ENCODE results near the gene SEMA5B.

SEMA5B gene

DNA sequence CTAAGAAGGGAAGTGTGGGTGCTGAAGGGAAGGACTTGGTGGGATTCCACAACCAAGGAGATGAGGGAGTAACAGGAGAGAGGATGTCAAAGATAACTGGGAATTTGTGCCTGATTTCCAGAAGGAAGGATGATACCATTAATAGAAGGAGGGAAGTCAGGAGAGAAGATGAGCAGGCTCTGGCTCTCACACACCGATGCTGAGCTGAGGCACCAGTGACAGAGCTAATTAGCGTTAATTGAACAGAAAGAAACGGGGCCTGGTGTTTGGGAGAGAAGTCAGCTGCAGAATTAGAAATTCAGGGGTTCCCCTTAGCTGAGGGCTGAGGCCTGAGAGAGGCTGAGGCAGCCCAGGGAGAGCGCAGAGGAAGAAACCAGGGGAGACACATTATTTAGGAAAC is 27.4 kb upstream of the SEMA5B start (continued):
- TF ChIP-seq, protein P1, sequence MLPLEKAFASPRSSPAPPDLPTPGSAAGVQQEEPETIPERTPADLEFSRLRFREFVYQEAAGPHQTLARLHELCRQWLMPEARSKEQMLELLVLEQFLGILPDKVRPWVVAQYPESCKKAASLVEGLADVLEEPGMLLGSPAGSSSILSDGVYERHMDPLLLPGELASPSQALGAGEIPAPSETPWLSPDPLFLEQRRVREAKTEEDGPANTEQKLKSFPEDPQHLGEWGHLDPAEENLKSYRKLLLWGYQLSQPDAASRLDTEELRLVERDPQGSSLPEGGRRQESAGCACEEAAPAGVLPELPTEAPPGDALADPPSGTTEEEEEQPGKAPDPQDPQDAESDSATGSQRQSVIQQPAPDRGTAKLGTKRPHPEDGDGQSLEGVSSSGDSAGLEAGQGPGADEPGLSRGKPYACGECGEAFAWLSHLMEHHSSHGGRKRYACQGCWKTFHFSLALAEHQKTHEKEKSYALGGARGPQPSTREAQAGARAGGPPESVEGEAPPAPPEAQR (tag by site-specific recombination; IDR thresholded peaks at IDR 0.05), result no peak
- TF ChIP-seq ZNF155 (tag by site-specific recombination; IDR thresholded peaks at IDR 0.05), result no peak
- TF ChIP-seq, protein P2, sequence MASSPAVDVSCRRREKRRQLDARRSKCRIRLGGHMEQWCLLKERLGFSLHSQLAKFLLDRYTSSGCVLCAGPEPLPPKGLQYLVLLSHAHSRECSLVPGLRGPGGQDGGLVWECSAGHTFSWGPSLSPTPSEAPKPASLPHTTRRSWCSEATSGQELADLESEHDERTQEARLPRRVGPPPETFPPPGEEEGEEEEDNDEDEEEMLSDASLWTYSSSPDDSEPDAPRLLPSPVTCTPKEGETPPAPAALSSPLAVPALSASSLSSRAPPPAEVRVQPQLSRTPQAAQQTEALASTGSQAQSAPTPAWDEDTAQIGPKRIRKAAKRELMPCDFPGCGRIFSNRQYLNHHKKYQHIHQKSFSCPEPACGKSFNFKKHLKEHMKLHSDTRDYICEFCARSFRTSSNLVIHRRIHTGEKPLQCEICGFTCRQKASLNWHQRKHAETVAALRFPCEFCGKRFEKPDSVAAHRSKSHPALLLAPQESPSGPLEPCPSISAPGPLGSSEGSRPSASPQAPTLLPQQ (tag by site-specific recombination; IDR thresholded peaks at IDR 0.05), result no peak
- TF ChIP-seq ZNF404 (tag by site-specific recombination; IDR thresholded peaks at IDR 0.05), result no peak
- TF ChIP-seq, protein P3, sequence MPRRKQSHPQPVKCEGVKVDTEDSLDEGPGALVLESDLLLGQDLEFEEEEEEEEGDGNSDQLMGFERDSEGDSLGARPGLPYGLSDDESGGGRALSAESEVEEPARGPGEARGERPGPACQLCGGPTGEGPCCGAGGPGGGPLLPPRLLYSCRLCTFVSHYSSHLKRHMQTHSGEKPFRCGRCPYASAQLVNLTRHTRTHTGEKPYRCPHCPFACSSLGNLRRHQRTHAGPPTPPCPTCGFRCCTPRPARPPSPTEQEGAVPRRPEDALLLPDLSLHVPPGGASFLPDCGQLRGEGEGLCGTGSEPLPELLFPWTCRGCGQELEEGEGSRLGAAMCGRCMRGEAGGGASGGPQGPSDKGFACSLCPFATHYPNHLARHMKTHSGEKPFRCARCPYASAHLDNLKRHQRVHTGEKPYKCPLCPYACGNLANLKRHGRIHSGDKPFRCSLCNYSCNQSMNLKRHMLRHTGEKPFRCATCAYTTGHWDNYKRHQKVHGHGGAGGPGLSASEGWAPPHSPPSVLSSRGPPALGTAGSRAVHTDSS (tag by site-specific recombination; IDR thresholded peaks at IDR 0.05), result no peak
- TF ChIP-seq GLIS1 (tag by site-specific recombination; IDR thresholded peaks at IDR 0.05), result no peak
- no peak for TF ChIP-seq SP3 (tag by site-specific recombination; IDR thresholded peaks at IDR 0.05)
- TF ChIP-seq TCF7L2 (IDR thresholded peaks at IDR 0.05; ENCODE audit: borderline replicate concordance, low read depth, low read length), result no peak

DNA sequence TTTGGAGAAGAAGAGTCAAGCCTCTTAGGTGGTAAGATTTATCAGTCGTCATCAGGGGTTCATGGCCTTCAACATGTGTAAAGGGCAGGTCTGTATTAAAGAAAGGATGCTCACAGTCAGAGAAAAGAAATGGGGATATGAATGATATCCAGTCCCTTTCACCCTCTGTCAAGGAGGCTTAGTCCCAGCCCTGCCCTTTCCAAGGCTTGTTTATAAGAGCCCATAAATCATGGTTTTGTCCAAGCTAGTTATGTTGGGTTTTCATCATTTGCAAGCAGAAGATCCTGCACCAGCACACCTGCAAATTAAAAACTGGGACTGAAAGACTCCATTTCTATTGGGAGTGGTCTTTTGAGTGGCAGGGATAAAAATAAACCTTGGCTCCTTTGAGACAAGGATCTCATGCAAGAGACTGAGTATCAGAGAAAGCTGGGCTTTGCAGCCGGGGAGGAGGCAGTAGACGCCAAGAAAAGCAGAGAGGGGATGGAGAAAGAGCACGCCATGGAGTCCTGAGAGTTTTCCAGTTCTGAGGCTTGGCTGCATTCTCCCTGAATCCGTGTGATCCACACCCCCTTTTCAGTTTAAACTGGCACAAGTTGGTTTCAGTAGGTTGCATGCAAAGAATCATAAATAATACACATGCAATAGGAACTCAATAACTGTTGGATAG is 26.7 kb upstream of the SEMA5B start:
- Histone ChIP-seq H3K9me3 (ENCODE audit: control insufficient read depth, insufficient read depth, low read depth, low read length) (no peaks in the 10 kb centered on the region), H3K36me3 (ENCODE audit: control insufficient read depth in 2 of 2, insufficient read depth in 1 of 2, low read length in 2 of 2) (no peaks in the 10 kb centered on the region), H3K27ac (ENCODE audit: extremely low read depth, low read depth, low read length) (no peak overlapping the region), H3K4me1 (ENCODE audit: control insufficient read depth, insufficient read depth, low read length) (no peaks in the 10 kb centered on the region), H3K4me3 (ENCODE audit: low read depth, low read length) (no peak overlapping the region)
- CTCF ChIA-PET, result no interaction called here
- POLR2A ChIA-PET, result no interaction called here
- no peak for TF ChIP-seq KLF1 (tag by site-specific recombination; IDR thresholded peaks at IDR 0.05)
- TF ChIP-seq, protein P4, sequence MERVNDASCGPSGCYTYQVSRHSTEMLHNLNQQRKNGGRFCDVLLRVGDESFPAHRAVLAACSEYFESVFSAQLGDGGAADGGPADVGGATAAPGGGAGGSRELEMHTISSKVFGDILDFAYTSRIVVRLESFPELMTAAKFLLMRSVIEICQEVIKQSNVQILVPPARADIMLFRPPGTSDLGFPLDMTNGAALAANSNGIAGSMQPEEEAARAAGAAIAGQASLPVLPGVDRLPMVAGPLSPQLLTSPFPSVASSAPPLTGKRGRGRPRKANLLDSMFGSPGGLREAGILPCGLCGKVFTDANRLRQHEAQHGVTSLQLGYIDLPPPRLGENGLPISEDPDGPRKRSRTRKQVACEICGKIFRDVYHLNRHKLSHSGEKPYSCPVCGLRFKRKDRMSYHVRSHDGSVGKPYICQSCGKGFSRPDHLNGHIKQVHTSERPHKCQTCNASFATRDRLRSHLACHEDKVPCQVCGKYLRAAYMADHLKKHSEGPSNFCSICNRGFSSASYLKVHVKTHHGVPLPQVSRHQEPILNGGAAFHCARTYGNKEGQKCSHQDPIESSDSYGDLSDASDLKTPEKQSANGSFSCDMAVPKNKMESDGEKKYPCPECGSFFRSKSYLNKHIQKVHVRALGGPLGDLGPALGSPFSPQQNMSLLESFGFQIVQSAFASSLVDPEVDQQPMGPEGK (tag by site-specific recombination; IDR thresholded peaks at IDR 0.05), result no peak
- TF ChIP-seq, protein P2 (tag by site-specific recombination; IDR thresholded peaks at IDR 0.05), result no peak
- TF ChIP-seq ZNF157 (tag by site-specific recombination; IDR thresholded peaks at IDR 0.05), result no peak
- TF ChIP-seq ZNF561 (tag by site-specific recombination; IDR thresholded peaks at IDR 0.05; ENCODE audit: borderline replicate concordance), result no peak
- TF ChIP-seq, protein P5, sequence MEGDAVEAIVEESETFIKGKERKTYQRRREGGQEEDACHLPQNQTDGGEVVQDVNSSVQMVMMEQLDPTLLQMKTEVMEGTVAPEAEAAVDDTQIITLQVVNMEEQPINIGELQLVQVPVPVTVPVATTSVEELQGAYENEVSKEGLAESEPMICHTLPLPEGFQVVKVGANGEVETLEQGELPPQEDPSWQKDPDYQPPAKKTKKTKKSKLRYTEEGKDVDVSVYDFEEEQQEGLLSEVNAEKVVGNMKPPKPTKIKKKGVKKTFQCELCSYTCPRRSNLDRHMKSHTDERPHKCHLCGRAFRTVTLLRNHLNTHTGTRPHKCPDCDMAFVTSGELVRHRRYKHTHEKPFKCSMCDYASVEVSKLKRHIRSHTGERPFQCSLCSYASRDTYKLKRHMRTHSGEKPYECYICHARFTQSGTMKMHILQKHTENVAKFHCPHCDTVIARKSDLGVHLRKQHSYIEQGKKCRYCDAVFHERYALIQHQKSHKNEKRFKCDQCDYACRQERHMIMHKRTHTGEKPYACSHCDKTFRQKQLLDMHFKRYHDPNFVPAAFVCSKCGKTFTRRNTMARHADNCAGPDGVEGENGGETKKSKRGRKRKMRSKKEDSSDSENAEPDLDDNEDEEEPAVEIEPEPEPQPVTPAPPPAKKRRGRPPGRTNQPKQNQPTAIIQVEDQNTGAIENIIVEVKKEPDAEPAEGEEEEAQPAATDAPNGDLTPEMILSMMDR (tag by site-specific recombination; IDR thresholded peaks at IDR 0.05), result no peak
- TF ChIP-seq ZNF660 (tag by site-specific recombination; IDR thresholded peaks at IDR 0.05), result no peak
- TF ChIP-seq ZFP37 (tag by site-specific recombination; IDR thresholded peaks at IDR 0.05), result no peak
- TF ChIP-seq, protein P6, sequence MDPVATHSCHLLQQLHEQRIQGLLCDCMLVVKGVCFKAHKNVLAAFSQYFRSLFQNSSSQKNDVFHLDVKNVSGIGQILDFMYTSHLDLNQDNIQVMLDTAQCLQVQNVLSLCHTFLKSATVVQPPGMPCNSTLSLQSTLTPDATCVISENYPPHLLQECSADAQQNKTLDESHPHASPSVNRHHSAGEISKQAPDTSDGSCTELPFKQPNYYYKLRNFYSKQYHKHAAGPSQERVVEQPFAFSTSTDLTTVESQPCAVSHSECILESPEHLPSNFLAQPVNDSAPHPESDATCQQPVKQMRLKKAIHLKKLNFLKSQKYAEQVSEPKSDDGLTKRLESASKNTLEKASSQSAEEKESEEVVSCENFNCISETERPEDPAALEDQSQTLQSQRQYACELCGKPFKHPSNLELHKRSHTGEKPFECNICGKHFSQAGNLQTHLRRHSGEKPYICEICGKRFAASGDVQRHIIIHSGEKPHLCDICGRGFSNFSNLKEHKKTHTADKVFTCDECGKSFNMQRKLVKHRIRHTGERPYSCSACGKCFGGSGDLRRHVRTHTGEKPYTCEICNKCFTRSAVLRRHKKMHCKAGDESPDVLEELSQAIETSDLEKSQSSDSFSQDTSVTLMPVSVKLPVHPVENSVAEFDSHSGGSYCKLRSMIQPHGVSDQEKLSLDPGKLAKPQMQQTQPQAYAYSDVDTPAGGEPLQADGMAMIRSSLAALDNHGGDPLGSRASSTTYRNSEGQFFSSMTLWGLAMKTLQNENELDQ (tag by site-specific recombination; IDR thresholded peaks at IDR 0.05; ENCODE audit: low read depth), result no peak
- TF ChIP-seq, protein P7, sequence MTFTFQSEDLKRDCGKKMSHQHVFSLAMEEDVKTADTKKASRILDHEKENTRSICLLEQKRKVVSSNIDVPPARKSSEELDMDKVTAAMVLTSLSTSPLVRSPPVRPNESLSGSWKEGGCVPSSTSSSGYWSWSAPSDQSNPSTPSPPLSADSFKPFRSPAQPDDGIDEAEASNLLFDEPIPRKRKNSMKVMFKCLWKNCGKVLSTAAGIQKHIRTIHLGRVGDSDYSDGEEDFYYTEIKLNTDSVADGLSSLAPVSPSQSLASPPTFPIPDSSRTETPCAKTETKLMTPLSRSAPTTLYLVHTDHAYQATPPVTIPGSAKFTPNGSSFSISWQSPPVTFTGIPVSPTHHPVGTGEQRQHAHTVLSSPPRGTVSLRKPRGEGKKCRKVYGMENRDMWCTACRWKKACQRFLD (tag by site-specific recombination; IDR thresholded peaks at IDR 0.05), result no peak
- no peak for TF ChIP-seq ZBTB20 (tag by site-specific recombination; IDR thresholded peaks at IDR 0.05)
- TF ChIP-seq ZNF248 (tag by site-specific recombination; IDR thresholded peaks at IDR 0.05), result no peak
- TF ChIP-seq ZNF394 (tag by site-specific recombination; IDR thresholded peaks at IDR 0.05; ENCODE audit: borderline replicate concordance), result no peak
- TF ChIP-seq MZF1 (tag by site-specific recombination; IDR thresholded peaks at IDR 0.05; ENCODE audit: borderline replicate concordance), result no peak
- no peak for TF ChIP-seq ZBTB1 (tag by site-specific recombination; IDR thresholded peaks at IDR 0.05)
- no peak for TF ChIP-seq ZNF140 (tag by site-specific recombination; IDR thresholded peaks at IDR 0.05)

Data from HEK293 (cell line).